DND-41 (cell line): ENCODE data around the gene THUMPD3.

Source experiments
- ATAC-seq: fragments of 200-7000 bp; cut with Tn5 transposase; 3 replicates; pipeline ENCODE4 v1.9.1; 2021; ENCODE audit warnings: low read depth; ENCODE audit not compliant: insufficient read depth
- DNase-seq: peaks from one replicate; pipeline ENCODE4 v3.0.0-alpha.2; 2020
- H2AFZ ChIP-seq: 2 replicates; pipeline ENCODE4 v1.6.0; 2012; ENCODE audit warnings: low read depth, low read length
- H3K27ac ChIP-seq: 2 replicates; pipeline ENCODE4 v1.5.1; 2012; ENCODE audit warnings: low read length, inconsistent platforms
- H3K27me3 ChIP-seq: fragments of 200-600 bp; sonication (generic); 2 replicates; pipeline ENCODE4 v1.6.0; 2012; ENCODE audit warnings: low read length, mild to moderate bottlenecking, inconsistent platforms; ENCODE audit not compliant: insufficient read depth, poor library complexity
- H3K36me3 ChIP-seq: 2 replicates; pipeline ENCODE4 v1.5.1; 2012; ENCODE audit warnings: low read length, inconsistent platforms; ENCODE audit not compliant: insufficient read depth
- H3K4me1 ChIP-seq: 2 replicates; pipeline ENCODE4 v1.5.1; 2012; ENCODE audit warnings: mild to moderate bottlenecking, low read length; ENCODE audit not compliant: insufficient read depth
- H3K4me2 ChIP-seq: 2 replicates; pipeline ENCODE4 v1.6.0; 2012; ENCODE audit warnings: mild to moderate bottlenecking, moderate library complexity, low read length, inconsistent platforms; ENCODE audit not compliant: insufficient read depth
- H3K4me3 ChIP-seq, 2 experiments: fragments of 200-600 bp in 1 of 2; shearing (Covaris generic) in 1 of 2; 2 replicates each; pipeline ENCODE4 v1.5.1; 2012 to 2016; ENCODE audit warnings: inconsistent platforms in 2 of 2, low read length in 2 of 2, mild to moderate bottlenecking in 2 of 2, low read depth in 1 of 2, moderate library complexity in 1 of 2
- H3K79me2 ChIP-seq: 2 replicates; pipeline ENCODE4 v1.6.0; 2012; ENCODE audit warnings: low read length, inconsistent platforms; ENCODE audit not compliant: insufficient read depth
- H3K9ac ChIP-seq: 2 replicates; pipeline ENCODE4 v1.6.0; 2012; ENCODE audit warnings: low read depth, mild to moderate bottlenecking, inconsistent platforms, low read length, moderate library complexity
- H3K9me3 ChIP-seq: 2 replicates; pipeline ENCODE4 v1.5.1; 2012; ENCODE audit warnings: low read length, moderate library complexity, mild to moderate bottlenecking, inconsistent platforms; ENCODE audit not compliant: insufficient read depth, severe bottlenecking
- H4K20me1 ChIP-seq: 2 replicates; pipeline ENCODE4 v1.6.0; 2012; ENCODE audit warnings: low read length; ENCODE audit not compliant: insufficient read depth
- EZH2 ChIP-seq: IDR thresholded peaks from 3 replicates; pipeline ENCODE4 v1.6.1; 2012; ENCODE audit warnings: borderline replicate concordance, low read depth, mild to moderate bottlenecking, moderate library complexity, low read length, inconsistent platforms; ENCODE audit not compliant: severe bottlenecking
- TF ChIP-seq, protein P1 (sequence below): IDR thresholded peaks from 2 replicates; pipeline ENCODE4 v1.5.1; 2012; ENCODE audit warnings: borderline replicate concordance, low read length, moderate library complexity, mild to moderate bottlenecking; ENCODE audit not compliant: poor library complexity, severe bottlenecking; ENCODE audit errors: extremely low read depth

The THUMPD3 gene

DNA sequence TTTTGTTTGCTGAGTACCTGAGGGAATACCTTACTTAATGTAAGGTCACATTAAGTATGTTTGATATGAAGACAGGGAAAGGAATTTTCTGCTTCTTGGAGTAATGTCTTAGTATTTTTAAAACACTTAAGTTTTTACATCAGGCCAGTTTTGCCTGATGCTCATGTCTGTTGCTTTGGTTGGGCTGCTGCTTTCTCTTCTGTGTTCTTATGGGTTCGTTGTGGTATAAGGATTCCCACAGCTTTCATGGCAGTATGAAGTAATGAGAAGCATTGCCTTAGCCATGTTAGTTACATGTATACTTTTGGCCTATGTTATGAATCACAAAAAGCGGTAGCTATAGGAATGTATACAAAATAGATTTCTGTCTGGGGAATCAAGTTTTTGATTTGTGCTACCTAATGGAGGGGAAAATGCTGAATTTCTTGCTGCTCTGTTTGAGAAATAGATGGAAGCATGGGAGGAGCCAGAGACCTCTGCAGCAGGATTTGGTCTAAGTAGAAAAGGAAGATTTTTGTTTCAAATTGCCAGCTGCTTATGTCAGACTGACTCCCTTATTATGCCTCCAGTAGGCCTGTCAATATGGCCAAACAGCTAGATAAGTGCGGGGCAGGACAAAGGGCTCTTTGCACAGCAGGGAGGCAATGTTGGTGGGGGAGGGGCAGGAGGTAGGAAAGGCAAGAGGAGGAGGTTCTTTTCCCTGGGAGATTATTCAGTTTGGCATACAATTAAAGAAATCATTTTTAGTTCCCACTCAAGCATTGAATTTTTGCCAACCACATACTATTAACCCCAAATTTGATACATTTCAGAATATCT, 39.8 kb downstream of the THUMPD3 start:
- ATAC-seq: no peak
- Histone ChIP-seq H3K4me3 (peak overlapping the region in 1 of 2 experiments; percentile 32; a peak in 1 of 4 replicates), H3K4me1 (peaks cover 56% of the 10 kb centered on the region), H3K9ac (no peak overlapping the region), H3K4me2 (peak overlapping the region; percentile 47), H3K9me3 (no peaks in the 10 kb centered on the region), H3K27me3 (no peaks in the 10 kb centered on the region), H4K20me1 (peaks cover 90% of the 10 kb centered on the region), H3K27ac (no peak overlapping the region), H2AFZ (no peak overlapping the region), H3K79me2 (peaks cover 100% of the 10 kb centered on the region), H3K36me3 (peaks cover 8% of the 10 kb centered on the region; the same call in 1 of the 2 replicates)
- TF ChIP-seq, protein P1, sequence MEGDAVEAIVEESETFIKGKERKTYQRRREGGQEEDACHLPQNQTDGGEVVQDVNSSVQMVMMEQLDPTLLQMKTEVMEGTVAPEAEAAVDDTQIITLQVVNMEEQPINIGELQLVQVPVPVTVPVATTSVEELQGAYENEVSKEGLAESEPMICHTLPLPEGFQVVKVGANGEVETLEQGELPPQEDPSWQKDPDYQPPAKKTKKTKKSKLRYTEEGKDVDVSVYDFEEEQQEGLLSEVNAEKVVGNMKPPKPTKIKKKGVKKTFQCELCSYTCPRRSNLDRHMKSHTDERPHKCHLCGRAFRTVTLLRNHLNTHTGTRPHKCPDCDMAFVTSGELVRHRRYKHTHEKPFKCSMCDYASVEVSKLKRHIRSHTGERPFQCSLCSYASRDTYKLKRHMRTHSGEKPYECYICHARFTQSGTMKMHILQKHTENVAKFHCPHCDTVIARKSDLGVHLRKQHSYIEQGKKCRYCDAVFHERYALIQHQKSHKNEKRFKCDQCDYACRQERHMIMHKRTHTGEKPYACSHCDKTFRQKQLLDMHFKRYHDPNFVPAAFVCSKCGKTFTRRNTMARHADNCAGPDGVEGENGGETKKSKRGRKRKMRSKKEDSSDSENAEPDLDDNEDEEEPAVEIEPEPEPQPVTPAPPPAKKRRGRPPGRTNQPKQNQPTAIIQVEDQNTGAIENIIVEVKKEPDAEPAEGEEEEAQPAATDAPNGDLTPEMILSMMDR: no peak
- TF ChIP-seq EZH2: no peak
- no peak for DNase-seq

DNA sequence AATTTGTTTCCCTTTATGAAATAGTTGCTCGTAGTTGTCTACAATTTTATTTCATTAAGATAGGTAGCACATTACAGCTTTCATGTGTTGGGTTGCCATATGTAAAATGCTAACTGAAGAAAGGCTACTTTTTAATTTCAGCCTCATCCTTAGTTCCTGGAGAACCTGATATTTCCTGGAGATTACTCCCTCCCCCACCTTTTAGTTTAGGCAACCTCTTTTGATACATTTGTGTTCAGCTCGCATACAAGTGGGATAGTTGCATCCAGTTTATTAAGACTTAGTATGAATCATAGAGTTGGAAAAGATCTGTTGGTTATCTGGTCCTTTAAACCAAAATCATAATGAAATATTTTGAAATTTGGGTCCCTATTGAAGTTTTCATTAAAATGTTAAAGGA, 40.6 kb downstream of the THUMPD3 start:
- no peaks in the 10 kb centered on the region for H3K27me3 ChIP-seq
- H3K36me3 ChIP-seq: peaks cover 5% of the 10 kb centered on the region; the same call in 1 of the 2 replicates
- peaks cover 56% of the 10 kb centered on the region for H3K4me1 ChIP-seq
- H3K9ac ChIP-seq: no peak overlapping the region
- peaks cover 96% of the 10 kb centered on the region for H4K20me1 ChIP-seq
- H3K27ac ChIP-seq: no peak overlapping the region
- H3K4me2 ChIP-seq: peak overlapping the region; percentile 47; the same call in 1 of the 2 replicates
- TF ChIP-seq EZH2: no peak
- TF ChIP-seq, protein P1: no peak
- H2AFZ ChIP-seq: no peak overlapping the region
- peaks cover 100% of the 10 kb centered on the region for H3K79me2 ChIP-seq
- no peak overlapping the region for H3K4me3 ChIP-seq
- ATAC-seq: no peak
- no peaks in the 10 kb centered on the region for H3K9me3 ChIP-seq
- no peak for DNase-seq

DNA sequence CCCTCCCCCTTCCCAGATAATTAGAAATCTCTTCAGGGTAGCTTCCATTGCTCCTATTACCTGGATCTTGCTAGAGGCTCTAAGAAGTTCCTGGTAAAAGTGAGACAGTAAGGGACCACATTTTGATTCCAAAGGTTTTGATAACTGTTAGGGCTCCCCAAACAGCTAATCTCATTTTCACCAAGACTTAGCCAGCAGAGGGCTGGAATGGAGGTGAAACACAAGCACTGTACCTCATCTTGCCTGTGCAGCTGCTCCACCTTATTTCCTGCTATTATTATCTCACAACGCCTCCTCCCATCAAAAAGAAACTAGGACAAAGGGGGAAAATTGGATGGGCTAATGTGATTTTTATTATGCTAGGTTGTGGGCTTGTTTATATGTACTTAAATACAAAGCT, 41.8 kb downstream of the THUMPD3 start:
- H3K4me2 ChIP-seq: peak overlapping the region; percentile 21; the same call in 1 of the 2 replicates

More for the DNA sequence above, 41.8 kb downstream of the THUMPD3 start:
- Histone ChIP-seq H3K9me3 (no peaks in the 10 kb centered on the region), H4K20me1 (peaks cover 94% of the 10 kb centered on the region), H3K79me2 (peaks cover 100% of the 10 kb centered on the region), H3K36me3 (no peaks in the 10 kb centered on the region), H3K4me1 (peaks cover 45% of the 10 kb centered on the region), H3K9ac (no peak overlapping the region), H3K27ac (no peak overlapping the region), H3K4me3 (no peak overlapping the region), H3K27me3 (no peaks in the 10 kb centered on the region), H2AFZ (no peak overlapping the region)
- ATAC-seq (no peak), DNase-seq (no peak)
- no peak for TF ChIP-seq EZH2
- TF ChIP-seq, protein P1: no peak
